NCI-H774 (cell line): ENCODE measurements around the gene ZNF3.

Source experiments
- DNase-seq: peaks from one replicate; lab custom pipeline; 2025; lab: John Stamatoyannopoulos, UW

ZNF3 gene

DNA sequence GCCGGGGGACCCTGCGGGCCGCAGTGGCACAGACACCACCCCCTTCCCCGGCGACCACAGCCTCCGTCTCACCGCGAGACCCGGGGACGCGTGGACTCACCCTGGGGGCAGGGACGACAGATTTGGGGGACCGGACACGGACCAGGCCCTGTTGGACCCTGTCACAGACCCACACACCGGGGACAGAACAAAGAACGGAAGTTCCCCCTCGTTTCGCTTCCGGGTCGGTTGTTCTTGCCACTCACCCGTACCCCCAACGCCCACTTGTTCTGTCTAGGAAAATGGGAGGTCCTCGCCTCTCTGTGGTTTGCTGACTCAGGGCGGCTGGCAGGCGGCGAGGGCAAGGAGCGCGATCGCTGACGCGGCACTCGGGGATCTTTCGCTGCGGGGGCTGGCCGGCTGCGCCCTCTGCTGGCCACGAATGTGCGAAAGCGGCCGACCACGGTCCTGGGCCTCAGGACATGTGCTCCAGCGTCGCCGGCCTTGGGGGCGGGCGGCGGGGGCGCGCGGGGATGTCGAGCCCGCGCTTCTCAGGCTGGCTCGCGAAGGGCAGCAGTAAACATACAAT, at the start of gene ZNF3:
Gene ZNF3 (minus strand): TSS at position 189 of the 568 bp plus-strand sequence. CDS start 4,366 bp downstream, outside the sequence.
- DNase-seq, result peak; percentile 98

GRCh38 chr7:100130608-100131453, 49.3 kb upstream of the ZNF3 start:
- DNase-seq, result peak; percentile 59

DNA sequence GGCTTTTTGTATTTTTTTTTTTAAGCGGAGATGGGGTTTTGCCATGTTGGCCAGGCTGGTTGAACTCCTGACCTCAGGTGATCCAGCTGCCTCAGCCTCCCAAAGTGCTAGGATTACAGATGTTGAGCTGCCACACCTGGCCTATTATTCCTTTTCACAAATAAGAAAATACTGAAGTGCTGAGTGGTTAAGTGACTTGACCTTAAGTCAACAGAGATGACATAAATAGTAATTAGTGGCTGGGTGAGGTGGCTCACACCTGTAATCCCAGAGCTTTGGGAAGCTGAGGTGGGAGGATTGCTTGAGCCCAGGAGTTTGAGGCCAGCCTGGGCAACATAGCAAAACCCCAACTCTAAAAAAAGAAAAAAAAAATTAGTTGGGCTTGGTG, 48.7 kb upstream of the ZNF3 start:
- DNase-seq, result peak; percentile 74

- no peak for DNase-seq
Observed at GRCh38 chr7:100128637-100128963, 47.1 kb upstream of the ZNF3 start.

DNA sequence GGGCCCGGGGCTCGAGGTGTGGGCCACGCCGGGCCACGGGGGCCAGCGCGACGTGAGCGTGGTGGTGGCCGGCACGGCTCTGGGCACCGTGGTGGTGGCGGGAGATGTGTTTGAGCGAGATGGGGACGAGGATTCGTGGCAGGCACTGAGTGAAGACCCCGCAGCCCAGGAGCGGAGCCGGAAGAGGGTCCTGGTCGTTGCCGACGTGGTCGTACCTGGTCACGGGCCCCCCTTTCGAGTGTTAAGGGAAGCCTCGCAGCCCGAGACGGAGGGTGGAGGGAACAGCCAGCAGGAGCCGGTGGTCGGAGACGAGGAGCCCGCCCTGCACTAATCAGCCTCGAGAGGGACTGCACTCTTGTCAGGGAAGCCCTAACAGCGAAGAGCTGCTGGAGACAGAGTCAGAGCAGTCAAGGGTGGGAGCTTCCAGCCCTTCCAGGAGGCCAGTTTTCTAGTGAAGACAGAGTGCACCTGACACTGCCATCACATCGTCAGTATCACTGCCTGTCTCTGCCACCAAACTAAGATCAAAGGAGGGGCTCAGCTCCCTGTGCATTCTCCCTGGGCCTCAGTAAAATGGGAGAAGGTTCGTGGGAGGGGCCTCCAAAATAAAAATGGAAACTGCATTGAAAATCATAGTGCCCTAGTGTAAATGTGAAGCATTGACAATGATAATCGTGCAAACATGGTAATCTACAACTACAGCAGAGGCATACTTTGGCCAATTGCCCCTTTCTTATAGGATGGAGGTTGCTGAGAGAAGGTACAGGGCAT, 46.5 kb upstream of the ZNF3 start:
- DNase-seq, result no peak

DNA sequence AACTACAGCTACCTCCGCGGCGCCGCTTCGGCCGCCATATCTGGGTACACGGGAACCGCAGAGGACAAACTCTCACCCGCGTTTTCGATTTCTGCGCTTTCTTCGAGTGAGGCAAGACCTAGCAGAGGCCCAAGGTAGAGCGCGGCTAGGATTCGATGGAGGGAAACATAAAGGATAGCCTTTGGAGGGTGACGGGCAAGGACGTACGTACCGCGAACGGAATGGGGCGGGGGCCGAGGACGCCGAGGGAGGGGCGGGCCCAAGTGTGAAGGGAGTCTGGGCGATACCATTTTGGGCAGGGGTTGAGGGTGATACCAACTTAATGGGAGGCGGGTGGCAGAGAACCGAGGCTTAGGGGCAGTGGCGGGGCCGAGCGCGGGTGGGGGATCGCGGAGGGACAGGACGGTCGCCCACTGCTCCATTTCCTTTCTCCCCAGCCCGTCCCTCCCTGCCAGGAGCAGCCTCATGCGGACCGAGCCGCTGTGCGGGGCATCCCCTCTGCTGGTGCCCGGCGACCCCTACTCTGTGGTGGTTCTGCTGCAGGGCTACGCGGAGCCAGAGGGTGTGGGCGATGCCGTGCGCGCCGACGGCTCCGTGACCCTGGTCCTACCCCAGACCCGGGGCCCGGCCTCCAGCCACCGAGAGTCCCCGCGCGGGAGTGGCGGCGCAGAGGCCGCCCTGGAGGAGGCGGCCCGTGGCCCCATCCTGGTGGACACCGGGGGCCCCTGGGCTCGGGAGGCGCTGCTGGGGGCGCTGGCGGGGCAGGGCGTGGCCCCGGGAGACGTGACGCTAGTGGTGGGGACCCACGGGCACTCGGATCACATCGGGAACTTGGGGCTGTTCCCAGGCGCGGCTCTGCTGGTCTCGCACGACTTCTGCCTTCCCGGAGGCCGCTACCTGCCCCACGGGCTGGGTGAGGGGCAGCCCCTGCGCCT, 45.7 kb upstream of the ZNF3 start, which contains the start of gene MBLAC1:
Gene MBLAC1 (plus strand): TSS at position 37 of the 935 bp plus-strand sequence. CDS start 429 bp downstream, at position 466.
- DNase-seq, result peak; percentile 88

DNA sequence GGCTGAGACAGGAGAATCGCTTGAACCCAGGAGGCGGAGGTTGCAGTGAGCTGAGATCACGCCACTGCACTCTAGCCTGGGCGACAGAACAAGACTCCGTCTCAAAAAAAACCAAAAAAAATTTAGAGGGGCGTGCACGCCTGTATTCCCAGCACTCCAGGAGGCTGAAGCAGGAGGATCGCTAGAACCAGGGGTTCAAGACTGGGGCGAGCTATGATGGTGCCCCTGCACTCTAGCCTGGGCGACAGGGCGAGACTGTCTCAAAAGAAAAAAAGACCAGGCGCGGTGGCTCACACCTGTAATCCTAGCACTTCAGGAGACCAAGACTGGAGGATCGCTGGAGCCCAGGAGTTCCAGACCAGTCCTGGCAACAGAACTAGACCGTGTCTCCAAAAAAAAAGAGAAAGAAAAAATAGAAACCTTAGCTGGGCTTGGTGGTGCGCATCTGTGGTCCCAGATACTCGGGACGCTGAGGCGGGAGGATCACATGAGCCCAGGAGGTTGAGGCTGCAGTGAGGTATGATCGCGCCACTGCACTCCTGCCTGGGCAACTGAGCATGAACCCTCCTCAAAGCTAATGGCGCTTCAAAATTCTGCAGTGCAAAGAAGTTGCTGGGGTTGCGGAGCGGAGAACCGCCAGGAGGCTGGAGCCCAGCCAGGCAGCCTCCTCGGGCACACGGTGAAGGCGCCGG, 44.9 kb upstream of the ZNF3 start:
- no peak for DNase-seq

GRCh38 chr7:100124301-100125230, 43.0 kb upstream of the ZNF3 start:
- DNase-seq, result no peak

- no peak for DNase-seq
Observed at GRCh38 chr7:100122568-100122967, 41.0 kb upstream of the ZNF3 start.

DNA sequence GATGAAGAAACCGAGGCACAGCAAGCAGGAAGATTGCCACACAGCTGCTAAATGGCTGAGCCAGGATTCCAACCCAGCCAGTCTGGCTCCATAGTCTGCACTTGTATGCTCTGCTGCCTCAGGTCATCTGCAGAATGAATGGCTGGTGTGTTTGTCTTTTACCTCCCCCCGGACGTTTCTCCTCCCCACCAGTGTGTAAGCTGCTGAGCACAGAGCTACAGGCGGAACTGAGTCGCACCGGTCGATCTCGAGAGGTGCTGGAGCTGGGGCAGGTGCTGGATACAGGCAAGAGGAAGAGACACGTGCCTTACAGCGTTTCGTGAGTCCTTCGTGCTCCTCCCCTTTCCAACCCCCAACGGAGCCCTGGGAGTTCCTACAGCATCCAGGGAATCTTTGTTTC, 40.5 kb upstream of the ZNF3 start:
- DNase-seq, result peak; percentile 91

DNA sequence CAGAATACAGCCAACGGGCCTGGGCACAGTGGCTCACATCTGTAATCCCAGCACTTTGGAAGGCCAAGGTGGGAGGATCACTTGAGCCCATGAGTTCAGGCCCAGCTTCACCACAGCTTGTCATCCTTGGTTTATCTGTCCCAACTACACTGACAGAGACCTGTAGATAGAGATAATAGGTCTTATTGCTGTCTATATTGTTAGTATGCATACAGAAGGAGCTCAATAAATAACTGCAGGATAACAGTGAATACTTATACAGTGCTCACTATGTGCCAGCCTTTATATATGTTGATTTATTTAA, 39.2 kb upstream of the ZNF3 start:
- no peak for DNase-seq

- no peak for DNase-seq
Observed at GRCh38 chr7:100119970-100120732, 38.6 kb upstream of the ZNF3 start.

- peak; percentile 91 for DNase-seq
Observed at GRCh38 chr7:100119072-100119969, 37.8 kb upstream of the ZNF3 start, which contains the start of the genes CNPY4 and TAF6. TSS of gene CNPY4 (plus strand) at chr7:100119634. CDS start at chr7:100119745, 111 bp downstream. TSS of gene TAF6 (minus strand) at chr7:100119358. CDS start at chr7:100114209, 5,149 bp downstream.

- DNase-seq, result no peak
Observed at GRCh38 chr7:100118388-100119071, 37.0 kb upstream of the ZNF3 start.

- no peak for DNase-seq
Observed at GRCh38 chr7:100115026-100115425, 33.5 kb upstream of the ZNF3 start.

DNA sequence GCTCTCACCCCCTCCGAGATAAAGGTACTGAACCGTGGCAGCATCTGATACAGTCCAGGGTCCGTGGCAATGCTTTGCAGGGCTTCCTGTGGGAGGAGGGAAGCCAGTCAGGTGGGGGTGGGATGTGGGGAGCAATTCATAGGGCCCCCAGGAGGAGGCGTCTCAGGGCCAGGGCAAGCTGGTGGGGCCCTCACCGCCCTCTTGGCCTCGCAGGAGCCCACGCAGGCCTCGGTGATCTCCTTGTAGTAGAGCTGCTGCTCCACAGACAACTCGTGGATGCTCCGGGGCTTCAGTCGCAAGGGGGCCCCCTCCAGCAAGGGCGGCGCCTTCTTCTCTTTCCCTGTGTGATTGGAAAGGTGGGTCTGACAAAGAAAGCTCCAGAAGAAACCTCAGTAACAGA, 30.4 kb upstream of the ZNF3 start:
- no peak for DNase-seq

- DNase-seq, result no peak
Observed at GRCh38 chr7:100111156-100111555, 29.6 kb upstream of the ZNF3 start.
